HL-60 (cell line): ENCODE results near the gene UBE2QL1.

ENCODE experiments used
- DNase-seq, 2 experiments: peaks; one replicate each; pipeline ENCODE4 v3.0.0-alpha.2; 2010 to 2020; ENCODE audit warnings: low read depth in 1 of 2, low spot score in 1 of 2
- H3K27ac ChIP-seq: fragments of 250-450 bp; sonication (Bioruptor Pico); replicated peaks from 2 replicates; pipeline ENCODE4 v1.5.1; 2020; ENCODE audit warnings: mild to moderate bottlenecking, moderate library complexity
- H3K27me3 ChIP-seq: fragments of 250-450 bp; sonication (Bioruptor Pico); 2 replicates; pipeline ENCODE4 v1.5.1; 2021; ENCODE audit warnings: mild to moderate bottlenecking, moderate library complexity; ENCODE audit not compliant: insufficient read depth, poor library complexity, severe bottlenecking
- H3K4me3 ChIP-seq: replicated peaks from 2 replicates; pipeline ENCODE4 v1.5.1; 2011; ENCODE audit warnings: mild to moderate bottlenecking, control low read depth, low read length; ENCODE audit not compliant: insufficient read depth
- GABPA ChIP-seq: IDR thresholded peaks from 2 replicates; pipeline ENCODE4 v1.6.1; 2012; ENCODE audit warnings: low read depth
- POLR2AphosphoS5 ChIP-seq: IDR thresholded peaks from 2 replicates; pipeline ENCODE4 v1.6.1; 2012; ENCODE audit warnings: low read depth
- SPI1 ChIP-seq: IDR thresholded peaks from 2 replicates; pipeline ENCODE4 v1.6.1; 2012; ENCODE audit warnings: low read depth, mild to moderate bottlenecking, borderline replicate concordance
- TF ChIP-seq, protein P1 (sequence below): IDR thresholded peaks from one replicate; pipeline ENCODE4 v1.5.1; 2011; ENCODE audit warnings: low read length, control low read depth, inconsistent platforms; ENCODE audit not compliant: insufficient read depth
- TF ChIP-seq, protein P2 (sequence below): IDR thresholded peaks from 2 replicates; pipeline ENCODE4 v1.6.1; 2012; ENCODE audit warnings: low read depth; ENCODE audit not compliant: insufficient replicate concordance

Gene UBE2QL1

DNA sequence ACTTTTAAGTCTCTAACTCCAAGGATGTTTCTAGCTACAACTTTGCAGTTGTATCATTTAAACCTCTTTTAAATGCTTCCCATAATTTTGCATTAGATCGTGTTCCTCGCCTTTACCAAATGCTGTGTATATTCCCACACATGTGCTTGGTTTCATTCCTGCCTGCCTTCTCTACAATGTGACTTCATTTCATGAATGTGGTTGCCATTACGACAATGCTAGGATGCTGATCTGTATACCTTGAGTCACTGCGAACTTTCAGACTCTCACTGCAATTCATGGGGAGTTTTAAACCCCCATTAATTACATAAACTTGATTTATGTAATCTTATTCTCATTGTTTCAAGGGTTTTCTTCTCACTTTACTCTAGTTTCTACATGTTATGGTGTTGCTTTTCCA, 50.3 kb downstream of the UBE2QL1 start:
- no peak for TF ChIP-seq SPI1
- TF ChIP-seq, protein P1, sequence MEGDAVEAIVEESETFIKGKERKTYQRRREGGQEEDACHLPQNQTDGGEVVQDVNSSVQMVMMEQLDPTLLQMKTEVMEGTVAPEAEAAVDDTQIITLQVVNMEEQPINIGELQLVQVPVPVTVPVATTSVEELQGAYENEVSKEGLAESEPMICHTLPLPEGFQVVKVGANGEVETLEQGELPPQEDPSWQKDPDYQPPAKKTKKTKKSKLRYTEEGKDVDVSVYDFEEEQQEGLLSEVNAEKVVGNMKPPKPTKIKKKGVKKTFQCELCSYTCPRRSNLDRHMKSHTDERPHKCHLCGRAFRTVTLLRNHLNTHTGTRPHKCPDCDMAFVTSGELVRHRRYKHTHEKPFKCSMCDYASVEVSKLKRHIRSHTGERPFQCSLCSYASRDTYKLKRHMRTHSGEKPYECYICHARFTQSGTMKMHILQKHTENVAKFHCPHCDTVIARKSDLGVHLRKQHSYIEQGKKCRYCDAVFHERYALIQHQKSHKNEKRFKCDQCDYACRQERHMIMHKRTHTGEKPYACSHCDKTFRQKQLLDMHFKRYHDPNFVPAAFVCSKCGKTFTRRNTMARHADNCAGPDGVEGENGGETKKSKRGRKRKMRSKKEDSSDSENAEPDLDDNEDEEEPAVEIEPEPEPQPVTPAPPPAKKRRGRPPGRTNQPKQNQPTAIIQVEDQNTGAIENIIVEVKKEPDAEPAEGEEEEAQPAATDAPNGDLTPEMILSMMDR: no peak
- no peak for TF ChIP-seq GABPA
- TF ChIP-seq, protein P2, sequence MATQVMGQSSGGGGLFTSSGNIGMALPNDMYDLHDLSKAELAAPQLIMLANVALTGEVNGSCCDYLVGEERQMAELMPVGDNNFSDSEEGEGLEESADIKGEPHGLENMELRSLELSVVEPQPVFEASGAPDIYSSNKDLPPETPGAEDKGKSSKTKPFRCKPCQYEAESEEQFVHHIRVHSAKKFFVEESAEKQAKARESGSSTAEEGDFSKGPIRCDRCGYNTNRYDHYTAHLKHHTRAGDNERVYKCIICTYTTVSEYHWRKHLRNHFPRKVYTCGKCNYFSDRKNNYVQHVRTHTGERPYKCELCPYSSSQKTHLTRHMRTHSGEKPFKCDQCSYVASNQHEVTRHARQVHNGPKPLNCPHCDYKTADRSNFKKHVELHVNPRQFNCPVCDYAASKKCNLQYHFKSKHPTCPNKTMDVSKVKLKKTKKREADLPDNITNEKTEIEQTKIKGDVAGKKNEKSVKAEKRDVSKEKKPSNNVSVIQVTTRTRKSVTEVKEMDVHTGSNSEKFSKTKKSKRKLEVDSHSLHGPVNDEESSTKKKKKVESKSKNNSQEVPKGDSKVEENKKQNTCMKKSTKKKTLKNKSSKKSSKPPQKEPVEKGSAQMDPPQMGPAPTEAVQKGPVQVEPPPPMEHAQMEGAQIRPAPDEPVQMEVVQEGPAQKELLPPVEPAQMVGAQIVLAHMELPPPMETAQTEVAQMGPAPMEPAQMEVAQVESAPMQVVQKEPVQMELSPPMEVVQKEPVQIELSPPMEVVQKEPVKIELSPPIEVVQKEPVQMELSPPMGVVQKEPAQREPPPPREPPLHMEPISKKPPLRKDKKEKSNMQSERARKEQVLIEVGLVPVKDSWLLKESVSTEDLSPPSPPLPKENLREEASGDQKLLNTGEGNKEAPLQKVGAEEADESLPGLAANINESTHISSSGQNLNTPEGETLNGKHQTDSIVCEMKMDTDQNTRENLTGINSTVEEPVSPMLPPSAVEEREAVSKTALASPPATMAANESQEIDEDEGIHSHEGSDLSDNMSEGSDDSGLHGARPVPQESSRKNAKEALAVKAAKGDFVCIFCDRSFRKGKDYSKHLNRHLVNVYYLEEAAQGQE: no peak
- TF ChIP-seq POLR2AphosphoS5: no peak
- DNase-seq: no peak
- Histone ChIP-seq H3K27me3 (no peaks in the 10 kb centered on the region), H3K27ac (no peak overlapping the region), H3K4me3 (no peak overlapping the region)

DNA sequence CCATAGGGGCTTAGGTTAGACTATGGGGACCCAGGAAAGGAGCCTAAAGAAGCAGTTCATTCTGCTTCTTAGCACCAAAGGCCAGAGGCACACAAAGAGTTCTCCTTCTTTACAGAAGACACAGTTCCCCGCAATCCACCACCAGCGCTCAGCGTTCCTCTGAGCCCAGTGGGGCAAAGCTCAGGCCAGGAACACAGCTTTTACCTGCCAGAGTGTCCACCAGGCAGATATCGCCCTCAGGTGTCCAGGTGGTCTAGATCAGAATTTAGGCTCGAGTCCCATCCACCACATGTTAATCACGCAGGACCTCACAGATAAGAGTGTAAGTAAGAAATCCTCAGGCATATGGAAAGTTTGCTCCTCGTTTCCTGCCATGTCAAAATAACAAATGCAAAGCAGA, 53.0 kb downstream of the UBE2QL1 start:
- TF ChIP-seq, protein P1: no peak
- no peak for TF ChIP-seq GABPA
- TF ChIP-seq POLR2AphosphoS5: no peak
- no peak for TF ChIP-seq SPI1
- TF ChIP-seq, protein P2: no peak
- no peak overlapping the region for H3K4me3 ChIP-seq
- no peak for DNase-seq
- no peak overlapping the region for H3K27ac ChIP-seq
- no peaks in the 10 kb centered on the region for H3K27me3 ChIP-seq

DNA sequence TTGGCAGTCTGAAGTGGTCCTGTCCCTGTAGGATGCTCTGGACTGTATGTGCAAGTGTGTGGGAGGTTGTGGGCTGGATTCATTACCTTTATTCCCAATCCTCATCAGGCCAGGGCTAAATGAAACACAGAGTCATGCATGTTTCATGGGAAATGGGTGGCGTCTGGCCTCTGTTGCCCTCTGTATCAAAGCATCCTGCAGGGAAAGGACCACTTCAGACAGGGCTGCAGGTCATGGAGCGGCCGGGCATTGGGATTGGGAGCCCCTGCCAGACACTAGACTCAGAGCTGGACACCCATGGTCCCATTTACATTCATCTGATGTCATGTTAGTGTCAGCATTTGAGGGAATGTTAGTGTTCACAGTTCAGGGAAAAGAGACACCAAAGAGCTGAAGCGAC, 53.8 kb downstream of the UBE2QL1 start:
- Histone ChIP-seq H3K27me3 (no peaks in the 10 kb centered on the region), H3K27ac (no peak overlapping the region), H3K4me3 (no peak overlapping the region)
- TF ChIP-seq SPI1 (no peak), POLR2AphosphoS5 (no peak), GABPA (no peak)
- TF ChIP-seq, protein P2: no peak
- TF ChIP-seq, protein P1: no peak
- DNase-seq: no peak
